ENCODE measurements around the gene HMGA1. TPM values are rescaled to one million over a fixed set of nuclear protein-coding genes. Genes with fewer than 3 reads are reported as not detected.

Gene HMGA1
- polyA plus RNA-seq, 3 donors = 130 to 168 (median 164) TPM

DNA sequence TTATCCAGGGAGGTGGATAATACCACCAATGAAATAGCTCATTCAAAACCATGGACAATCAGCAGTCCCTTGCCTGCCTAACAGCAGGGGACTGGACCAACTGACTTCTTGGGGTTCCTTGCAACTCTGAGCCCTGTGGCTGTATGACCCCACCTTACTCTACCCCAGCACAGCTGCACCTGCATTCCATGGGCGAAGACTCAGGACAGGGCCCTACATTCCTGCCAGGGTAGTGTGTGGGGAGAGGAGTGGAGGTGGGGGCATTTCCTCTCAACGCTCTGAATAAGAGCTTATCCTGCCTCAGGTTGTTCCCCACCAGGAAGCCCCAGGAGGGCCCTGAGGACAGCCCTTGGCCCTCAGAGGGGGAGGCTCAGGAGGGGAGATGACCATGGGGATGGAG, 30.8 kb upstream of the HMGA1 start:
- DNase-seq = no peak

DNA sequence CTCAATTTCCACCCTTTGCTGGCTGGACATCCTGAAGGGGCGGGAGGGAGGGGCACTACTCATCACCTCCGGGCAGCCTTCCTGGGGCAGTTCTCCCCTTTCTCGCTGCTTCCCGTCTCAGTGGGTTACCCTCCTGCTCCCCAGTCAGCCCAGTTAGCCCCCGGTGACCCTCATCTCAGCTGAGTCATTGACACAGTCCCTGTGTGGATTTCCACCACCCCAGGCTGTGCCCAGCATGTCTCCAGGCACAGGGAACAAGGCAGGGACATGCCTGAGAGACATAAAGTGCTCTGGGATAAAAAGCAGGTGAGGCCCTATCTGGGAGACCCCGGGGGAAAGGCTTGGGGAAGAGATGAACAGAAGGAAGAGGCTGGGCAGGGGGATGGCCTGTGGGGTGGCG, 29.9 kb upstream of the HMGA1 start:
- DNase-seq = no peak

DNA sequence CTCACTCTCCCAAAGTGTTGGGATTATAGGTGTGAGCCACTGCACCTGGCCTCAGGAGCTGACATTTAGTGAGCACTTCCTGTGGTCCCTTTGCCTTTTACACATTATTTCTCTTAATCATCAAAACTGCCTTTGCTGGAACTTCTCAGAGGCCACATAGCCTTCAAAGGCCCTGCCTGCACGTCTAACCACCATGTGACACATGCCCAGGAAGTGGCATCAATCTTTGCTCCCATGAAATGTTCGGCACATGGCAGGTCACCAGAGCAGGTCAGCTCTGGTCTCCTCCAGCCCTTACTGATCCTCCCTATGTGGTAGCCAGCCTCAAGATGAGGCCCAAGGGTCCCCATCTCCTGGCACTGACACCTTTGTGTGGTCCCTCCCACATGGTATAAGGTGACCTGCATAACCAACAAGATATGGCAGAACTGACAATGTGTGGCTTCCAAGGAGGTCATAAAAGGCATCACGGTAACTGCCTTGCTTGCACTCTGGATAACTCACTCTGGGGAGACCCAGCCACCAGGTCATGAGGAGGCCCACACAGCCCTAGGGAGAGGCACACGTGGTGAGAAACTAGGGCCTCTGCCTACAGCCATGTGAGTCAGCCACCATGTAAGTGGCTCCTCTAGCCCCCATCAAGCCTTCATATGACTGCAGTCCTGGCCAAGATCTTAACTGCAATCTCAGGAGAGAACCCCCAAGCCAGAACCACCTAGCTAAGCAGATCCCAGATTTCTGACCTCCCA, 28.8 kb upstream of the HMGA1 start:
- DNase-seq = no peak

DNA sequence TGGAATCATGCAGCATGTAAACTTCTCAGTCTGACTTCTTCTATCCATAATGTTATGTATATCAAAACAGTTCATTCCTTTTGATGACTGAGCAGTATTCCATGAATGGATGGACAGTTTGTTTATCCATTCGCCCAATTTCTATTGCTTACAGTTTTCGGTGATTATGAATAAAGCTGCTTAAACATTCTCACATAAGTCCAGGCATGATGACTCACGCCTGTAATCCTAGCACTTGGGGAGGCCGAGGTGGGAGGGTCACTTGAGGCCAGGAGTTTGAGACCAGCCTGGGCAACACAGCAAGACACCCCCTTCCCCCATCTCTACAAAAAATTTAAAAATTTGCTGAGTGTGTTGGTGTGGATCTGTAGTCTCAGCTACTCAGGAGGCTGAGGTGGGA, 22.9 kb upstream of the HMGA1 start:
- DNase-seq = no peak

DNA sequence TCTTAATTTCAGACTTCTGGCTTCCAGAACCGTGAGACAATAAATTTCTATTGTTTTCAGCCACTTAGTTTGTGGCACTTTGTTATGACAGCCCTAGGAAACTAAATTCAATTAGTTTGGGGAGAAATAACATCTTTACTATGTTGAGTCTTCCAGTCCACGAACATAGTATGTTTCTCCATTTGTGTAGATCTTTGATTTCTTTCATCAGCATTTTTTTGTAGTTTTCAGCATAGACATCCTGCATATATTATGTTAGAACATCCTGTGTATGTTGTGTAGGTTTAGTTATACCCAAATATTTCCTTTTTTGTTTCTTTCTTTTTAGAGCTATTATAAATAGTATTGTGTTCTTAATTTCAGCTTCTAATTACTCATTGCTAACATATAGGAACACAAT, 18.0 kb upstream of the HMGA1 start:
- DNase-seq = no peak

DNA sequence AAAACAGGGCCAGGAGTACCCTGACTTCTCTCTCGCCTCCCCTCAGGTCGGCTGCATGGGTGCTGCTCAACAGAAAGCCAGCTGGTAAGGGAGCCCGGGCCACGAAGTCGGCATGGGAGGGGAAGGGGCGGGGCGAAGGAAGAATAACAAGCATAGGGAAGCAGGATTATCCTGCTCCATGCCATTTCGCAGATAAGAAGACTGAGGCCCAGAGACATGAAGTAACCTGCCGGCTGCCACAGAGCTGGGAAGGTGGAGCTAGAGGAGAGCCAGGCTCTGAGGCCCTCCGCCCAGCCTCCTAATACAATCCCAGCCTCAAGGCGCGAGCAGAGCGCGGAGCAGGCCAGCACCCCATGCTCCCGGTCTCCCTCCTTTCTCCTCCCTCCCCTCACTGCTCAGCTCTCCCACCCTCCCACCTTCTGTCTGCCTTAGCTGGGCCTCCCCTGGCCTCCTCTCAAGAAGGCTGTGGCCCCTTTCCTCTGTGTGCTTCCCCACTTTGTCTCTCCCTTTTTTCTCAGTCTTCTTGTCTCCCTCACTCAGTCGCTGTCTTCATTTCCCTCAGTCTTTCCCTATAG, 13.2 kb upstream of the HMGA1 start:
- no peak for DNase-seq

DNA sequence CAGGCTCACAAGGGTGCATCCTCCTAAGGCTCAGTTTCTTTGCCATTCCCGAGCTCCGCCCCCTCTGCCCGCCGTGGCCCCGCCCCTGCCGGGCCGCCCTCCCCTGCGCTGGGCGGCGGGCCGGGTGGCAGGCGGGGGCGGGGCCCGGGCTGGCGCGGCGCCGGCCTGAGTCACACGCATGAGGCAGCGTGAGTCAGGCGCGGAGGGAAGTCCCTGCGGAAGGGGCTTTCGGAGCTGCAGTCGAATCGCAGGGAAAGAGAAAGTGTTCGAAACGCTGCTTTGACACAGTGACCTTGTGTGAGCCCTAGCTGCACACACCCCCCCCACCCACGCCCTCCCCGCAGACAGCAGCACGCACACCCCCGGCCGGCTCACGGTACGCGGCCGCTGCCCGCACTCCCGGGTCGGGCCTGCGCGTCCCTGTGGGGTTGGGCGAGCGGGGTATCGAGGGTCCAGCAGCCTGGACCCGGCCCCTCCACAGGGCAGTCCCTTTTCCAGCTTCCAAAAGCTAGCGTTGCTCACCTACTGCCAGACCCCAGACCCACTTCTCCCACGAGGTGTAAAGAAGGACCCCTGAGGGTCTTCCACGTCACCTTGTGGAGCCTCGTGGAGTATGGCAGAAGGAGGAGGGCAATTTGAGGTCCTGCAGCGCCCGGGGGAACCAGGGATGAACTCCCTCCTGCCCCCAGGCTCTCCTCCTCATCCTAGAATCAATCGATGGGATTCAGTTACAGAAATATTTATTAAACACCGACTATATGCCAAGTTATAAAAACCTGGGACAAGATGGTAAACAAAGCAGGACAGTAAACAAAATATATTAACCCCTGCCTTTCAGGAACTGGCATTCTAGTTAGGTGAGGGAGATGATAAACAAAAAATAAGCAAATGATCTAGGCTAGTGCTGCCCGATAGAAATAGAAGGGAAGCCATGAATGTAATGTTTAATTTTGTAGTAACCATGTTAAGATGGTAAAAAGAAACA, 12.4 kb upstream of the HMGA1 start:
- peak; percentile 89 for DNase-seq

DNA sequence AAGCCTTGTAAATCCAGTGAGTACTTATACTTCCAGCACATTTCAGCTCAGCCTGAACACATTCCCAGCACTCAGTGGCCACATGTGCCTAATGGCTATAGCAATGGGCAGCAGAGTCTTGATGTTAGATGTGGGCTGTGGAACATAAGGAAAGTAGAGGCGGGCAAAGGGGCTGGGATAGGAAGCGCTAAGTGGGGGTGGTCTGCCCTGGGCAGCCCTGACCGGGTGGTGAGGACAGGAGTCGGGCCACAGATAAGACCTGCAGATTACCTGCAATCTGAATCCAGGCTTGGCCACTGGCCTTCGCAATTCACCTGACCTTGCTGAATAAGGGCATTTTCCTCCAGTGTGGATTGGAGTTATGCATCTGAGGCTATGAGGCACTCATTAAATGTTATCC, 11.1 kb upstream of the HMGA1 start:
- DNase-seq = no peak

DNA sequence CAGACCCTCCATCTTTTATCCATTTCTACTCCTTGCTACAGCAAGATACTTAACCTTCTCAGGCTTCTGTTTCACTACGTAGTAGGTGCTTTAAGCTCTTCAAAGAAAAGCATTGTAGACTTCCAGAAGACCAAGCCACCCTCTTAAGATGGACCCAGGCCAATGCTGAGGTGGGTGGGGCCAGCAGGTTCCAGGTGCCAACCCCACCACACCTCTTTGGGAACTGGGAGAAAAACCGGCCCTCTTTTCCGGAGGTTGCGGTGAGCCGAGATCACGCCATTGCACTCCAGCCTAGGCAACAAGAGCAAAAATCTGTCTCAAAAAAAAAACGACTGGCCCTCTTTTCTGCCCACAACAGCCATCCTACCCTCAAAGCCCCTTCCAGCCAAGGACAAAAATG, 10.6 kb upstream of the HMGA1 start:
- no peak for DNase-seq

DNA sequence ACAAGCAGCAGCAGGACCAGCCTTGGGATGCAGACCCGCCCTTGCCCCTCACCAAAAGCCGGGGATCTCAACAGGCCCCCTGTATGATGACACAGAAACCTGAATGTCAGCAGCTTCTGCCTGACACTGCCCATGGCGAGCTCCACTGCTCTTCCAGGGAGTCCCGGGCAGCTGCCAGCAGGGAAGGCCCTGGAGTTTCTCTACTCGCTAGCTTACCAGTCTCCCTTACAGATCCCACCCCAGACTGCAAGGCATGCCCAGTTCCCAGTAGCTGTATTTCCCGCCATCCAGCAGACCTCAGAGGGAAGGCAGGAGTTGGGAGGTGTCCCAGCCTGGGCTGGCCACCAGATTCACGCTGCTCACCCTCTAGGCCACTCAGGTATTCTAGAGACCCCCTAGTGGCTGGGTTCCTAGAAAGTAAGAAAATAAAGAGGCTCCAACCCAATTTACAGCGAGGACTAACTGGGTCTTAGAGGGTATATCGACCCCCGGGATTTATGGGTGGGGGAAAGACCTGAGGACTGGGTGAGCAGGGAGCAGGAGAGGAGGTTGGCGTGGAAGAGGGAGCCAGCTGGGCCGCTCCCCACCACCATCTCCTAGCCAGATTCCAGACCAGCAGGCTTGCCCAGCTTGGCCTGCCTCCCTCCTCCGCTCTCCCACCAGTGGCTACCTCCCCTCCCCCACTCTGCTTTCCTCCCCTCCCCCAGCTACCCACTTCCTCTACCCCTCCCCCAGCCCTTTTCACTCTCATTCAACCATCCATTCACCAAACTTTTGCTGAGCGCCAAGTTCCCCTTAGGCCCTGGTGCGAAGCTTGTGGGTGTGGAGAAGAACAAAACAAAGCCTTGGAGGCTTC, 9.7 kb upstream of the HMGA1 start:
- no peak for DNase-seq

DNA sequence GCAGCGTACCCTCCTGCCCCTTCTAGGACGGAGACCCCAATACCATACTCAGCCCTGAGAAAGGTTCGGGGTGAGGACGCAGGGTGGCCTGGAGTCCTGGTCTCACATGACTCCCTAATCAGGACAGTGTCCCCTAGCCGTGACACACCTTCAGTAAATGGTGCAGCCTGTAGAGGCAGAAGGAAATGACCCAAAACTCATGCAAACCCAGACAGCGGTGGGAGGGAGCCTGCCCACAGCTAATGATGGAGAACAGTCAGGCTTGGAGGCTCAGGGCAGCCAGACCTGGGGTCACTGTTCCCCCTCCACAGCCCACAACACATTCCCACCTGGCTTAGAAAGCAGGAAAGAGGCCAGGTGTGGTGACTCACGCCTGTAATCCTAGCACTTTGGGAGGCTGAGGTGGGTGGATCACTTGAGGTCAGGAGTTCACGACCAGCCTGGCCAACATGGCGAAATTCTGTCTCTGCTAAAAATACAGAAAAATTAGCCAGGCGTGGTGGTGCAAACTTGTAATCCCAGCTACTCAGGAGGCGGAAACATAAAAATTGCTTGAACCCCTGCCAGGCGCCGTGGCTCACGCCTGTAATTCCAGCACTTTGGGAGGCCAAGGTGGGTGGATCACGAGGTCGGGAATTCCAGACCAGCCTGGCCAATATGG, 8.8 kb upstream of the HMGA1 start:
- DNase-seq = no peak

DNA sequence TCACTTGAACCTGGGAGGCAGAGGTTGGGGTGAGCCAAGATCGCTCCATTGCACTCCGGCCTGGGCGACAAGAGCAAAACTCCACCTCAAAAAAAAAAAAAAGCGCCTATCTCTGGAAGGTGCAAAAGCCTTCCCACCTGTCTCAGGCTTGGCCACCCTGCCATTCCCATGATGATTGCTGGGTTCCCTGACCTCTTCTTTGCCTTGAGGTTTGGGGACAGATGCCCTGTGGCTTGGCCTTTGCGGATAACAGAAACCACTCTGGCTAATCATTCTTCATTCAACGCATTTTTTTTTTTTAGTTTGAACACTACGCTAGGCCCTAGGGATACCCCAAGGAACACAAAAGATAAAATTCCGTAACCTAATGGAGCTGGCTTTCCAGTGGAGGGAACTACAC, 6.8 kb upstream of the HMGA1 start:
- DNase-seq = no peak

DNA sequence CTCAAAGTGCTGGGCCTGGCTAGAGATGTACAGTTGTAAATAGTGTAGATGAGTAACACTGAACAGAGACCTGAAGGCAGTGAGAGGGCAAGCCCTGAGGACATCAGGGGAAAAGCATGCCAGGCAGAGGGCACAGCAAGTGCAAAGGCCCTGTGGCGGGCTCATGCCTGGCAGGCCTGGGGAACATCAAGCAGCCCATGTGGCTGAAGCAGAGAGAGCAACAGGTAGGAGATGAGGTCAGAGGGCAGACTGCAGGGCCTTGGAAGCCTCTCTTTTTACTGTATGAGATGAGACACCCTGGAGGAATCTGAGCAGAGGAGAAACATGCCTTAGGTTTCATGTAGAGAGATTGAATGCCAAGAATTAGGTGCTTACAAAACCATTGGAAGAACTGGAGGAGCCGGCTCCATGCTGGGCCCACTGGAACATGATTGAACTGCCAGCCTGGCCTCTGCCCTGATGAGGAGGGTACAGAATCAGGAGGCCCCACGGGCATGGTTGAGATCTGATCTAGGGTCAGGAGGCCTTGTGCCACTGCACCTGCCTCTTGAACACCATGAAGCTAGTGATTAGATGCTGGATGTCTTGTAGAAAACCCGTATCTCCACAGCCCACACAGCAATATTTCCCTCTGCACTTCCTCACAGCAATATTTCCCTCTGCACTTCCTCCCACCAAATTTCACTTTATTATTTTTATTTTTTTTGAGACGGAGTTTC, 5.9 kb upstream of the HMGA1 start:
- DNase-seq = no peak

DNA sequence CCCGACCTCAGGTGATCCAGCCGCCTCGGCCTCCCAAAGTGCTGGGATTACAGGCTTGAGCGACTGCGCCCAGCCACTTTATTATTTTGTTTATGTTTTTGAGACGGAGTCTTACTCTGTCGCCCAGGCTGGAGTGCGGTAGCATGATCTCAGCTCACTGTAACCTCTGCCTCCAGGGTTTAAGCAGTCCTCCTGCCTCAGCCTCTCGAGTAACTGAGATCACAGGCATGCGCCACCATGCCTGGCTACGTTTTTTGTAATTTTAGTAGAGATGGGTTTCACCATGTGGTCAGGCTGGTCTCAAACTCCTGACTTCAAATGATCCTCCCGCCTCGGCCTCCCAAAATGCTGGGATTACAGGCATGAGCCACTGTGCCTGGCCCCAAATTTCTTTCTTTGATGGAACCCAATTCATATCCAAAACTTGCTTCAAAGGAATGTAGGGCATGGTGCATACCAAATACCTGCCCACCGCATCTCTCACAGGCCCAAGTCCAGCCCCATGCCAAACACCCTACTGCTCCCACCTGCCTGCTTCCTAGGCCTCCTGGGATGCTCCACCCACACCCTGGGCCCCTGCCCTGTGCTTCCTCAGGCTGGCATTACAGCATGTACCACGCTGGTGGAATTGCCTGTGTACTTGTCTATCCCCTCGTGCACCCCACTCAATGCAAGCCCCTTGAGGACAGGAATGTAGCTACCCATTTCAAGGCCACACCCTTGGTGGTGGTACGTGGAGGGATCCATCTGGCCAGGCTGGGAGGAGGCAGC, 4.9 kb upstream of the HMGA1 start:
- no peak for DNase-seq

DNA sequence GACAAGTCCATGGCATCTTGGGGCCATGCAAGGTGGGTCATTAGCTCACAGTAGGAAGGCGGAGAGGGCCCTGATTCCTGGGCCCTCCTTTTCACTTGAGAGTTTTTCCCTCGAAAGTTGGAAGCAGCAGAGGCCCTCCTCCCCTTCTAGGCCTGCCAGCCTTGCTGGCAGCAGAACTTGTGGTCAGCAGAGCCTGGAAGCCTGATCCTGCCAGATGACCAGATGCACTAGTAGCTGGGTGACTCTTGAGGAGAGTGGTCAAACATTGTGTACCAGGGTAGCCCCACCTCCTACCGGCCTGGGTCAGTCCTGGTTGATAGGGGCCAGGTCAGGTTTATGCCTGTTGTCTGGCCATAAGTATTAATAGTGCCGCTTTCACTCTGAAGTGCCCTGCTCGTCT, 3.8 kb upstream of the HMGA1 start:
- DNase-seq = no peak

DNA sequence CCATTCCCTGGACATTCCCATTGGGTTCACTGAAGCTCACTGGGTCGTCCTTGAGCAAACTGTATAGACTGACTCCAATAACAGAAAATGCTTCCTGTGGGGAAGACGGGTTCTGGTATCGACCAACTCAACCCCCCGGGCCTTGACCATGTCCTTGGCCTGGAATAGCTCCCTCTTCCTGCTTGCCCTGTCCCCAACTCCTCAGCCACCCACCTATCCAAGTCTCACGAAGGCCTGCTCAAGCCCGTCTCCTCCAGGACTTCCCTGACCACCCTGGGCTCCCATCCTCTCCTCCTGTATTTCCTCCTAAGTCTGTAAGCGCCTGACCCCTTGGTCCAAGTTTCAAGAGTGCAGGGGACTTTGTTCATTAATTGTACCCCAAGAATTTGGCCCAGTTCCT, 2.8 kb upstream of the HMGA1 start:
- no peak for DNase-seq

DNA sequence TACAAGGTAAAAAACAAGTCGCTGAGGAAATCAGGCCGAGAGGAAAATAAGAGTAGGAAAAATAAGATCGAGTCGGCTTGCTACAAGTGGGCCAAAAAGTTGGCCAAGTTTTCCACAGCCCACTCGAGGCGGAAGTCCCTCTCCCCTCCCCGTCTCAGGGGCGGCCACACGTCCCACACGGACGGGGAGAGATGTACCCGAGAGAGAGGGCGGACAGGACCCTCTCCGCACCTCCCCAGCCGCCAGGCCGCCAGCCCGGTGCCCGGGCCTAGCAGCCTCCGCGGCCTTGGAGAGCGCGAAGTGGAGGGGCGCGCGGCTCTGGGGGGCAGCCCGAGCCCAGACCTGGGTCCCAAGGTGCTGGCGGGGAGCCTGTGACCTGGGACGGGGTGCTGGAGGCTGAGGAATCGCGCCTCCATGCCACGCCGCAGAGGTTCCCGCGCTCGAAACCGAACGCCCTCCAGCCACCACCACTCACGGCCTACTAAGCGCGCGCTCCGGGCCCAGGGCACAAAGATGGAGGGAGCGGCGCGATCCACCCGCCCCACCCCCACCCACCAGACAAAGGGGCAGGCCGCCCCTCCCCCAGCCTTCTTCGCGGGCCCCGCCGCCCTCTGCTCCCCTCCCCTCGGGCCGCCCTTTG, 1.9 kb upstream of the HMGA1 start:
- no peak for DNase-seq

DNA sequence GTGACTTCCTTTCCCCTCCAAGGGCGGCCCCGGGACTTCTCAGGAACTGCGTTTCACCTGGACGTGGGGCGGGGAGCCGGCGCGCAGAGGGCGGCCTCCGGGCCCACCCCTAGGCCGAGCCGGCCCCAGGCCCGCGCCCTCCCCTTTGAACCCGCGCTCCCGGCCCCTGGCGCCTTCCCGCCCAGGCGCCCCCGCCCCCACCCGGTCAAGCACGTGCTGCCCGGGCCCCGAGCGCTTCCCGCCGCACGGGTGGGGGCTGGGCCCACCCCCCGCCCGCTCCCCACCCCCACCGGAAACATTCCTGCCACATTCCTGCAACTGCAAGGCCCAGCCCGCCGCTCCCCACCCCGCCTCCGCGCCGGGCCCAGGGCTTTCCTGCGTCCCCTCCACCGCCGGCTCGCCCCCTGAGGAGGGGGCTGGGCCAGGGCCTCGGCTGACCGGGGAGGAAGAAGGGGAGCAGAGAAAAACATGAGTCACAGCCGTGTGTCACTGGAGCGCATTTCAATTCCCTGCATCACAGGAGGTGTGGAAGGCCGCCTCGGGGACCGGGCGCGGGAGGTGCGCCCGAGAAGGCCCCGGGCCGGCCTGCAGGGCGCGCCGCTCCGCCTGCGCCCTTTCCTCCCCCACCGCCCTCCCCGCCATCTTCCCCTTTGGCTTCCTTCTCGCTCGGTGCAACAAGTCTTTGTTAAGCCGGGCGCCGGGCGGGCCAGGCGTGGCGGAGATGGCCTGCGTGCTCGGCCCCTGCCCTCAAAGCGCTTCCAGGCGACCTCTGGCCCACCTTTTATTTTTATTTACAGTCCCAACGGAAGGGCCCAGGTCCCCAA, 1.2 kb upstream of the HMGA1 start:
- peak; percentile 70 for DNase-seq

DNA sequence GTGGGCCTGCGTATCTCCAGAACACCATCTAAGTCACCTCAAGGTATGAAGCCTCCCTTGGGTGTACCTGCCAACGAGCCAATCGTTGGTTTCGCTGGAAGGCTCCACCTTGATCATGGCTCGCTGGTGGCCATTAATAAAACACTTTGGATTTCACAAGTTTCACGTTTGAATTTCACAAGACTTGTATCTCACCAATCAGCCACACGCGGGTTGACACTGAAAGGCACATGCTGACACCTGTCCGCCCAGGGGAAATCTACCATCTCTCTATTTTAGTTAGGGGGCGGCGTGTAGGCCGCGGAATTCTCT, 586 bp upstream of the HMGA1 start:
- DNase-seq = no peak

Data from renal pelvis (tissue), 4 donors.